Measurements from ENCODE around the gene DPP6.

DPP6 gene

GRCh38 chr7:154350892-154351291 is 298.7 kb downstream of the DPP6 start:
- no peak for DNase-seq (ENCODE audit: extremely low read depth, low read depth)
- TF ChIP-seq, protein P1, sequence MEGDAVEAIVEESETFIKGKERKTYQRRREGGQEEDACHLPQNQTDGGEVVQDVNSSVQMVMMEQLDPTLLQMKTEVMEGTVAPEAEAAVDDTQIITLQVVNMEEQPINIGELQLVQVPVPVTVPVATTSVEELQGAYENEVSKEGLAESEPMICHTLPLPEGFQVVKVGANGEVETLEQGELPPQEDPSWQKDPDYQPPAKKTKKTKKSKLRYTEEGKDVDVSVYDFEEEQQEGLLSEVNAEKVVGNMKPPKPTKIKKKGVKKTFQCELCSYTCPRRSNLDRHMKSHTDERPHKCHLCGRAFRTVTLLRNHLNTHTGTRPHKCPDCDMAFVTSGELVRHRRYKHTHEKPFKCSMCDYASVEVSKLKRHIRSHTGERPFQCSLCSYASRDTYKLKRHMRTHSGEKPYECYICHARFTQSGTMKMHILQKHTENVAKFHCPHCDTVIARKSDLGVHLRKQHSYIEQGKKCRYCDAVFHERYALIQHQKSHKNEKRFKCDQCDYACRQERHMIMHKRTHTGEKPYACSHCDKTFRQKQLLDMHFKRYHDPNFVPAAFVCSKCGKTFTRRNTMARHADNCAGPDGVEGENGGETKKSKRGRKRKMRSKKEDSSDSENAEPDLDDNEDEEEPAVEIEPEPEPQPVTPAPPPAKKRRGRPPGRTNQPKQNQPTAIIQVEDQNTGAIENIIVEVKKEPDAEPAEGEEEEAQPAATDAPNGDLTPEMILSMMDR (IDR thresholded peaks at IDR 0.05; ENCODE audit: low read depth, low read length), result no peak

- TF ChIP-seq, protein P1 (IDR thresholded peaks at IDR 0.05; ENCODE audit: low read depth, low read length), result no peak
- no peak for DNase-seq (ENCODE audit: extremely low read depth, low read depth)
These were observed 301.2 kb downstream of the DPP6 start for GRCh38 chr7:154353355-154353767.

DNA sequence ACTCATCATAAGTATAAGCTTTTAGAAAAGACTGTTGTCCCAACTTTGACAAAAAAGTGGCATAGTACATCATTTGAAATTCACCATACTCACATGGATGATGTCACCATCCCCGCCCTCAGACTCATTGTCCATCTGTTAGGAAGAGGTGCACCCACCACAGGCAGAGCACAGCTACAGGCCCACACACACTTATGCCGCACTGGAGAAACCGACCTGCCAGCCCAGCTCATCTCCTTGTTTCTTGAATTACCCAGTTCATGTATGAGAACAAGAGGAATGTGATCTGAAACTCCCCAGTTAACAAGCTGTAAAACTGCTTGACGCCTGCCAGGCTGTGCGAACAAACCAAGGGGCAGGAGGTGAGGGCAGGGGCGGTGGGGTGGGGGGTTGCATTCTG is 312.0 kb downstream of the DPP6 start:
- no peak for DNase-seq (ENCODE audit: extremely low read depth, low read depth)
- TF ChIP-seq, protein P1 (IDR thresholded peaks at IDR 0.05; ENCODE audit: low read depth, low read length), result no peak

- DNase-seq (ENCODE audit: extremely low read depth, low read depth), result no peak
- TF ChIP-seq, protein P1 (IDR thresholded peaks at IDR 0.05; ENCODE audit: low read depth, low read length), result no peak
These were observed 319.2 kb downstream of the DPP6 start for GRCh38 chr7:154371424-154371823.

DNA sequence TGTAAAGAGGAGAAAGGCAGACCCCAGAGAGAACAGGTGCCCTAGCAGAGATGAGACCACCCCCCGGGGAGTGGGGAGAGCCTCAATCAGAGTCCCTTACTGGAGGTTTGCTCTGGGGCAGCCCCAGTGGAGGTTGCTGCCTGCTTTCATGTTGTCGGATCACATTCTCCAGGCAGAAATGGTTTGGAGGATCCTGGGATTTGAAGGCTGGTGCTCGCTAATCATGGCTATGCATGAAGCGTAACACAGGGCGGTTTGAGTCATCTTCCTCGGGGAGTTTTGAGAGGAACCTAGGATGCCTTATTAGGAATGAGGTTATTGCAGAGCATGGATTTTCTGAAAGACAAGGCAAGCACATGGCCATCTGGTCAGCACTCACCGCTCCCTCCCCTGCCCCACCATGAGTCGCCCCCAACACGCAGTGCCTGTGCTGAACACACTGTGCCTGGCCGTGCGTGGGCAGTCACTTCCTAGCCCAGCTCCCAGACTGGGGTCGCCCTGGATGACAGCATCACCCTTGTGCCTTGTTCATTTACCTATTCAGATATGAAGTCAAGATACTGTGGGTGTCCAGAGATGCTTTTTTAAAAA is 319.9 kb downstream of the DPP6 start:
- DNase-seq (ENCODE audit: extremely low read depth, low read depth), result no peak
- TF ChIP-seq, protein P1 (IDR thresholded peaks at IDR 0.05; ENCODE audit: low read depth, low read length), result no peak

- TF ChIP-seq, protein P1 (IDR thresholded peaks at IDR 0.05; ENCODE audit: low read depth, low read length), result no peak
- DNase-seq (ENCODE audit: extremely low read depth, low read depth), result no peak
These were observed 321.8 kb downstream of the DPP6 start for GRCh38 chr7:154373956-154374355.

GRCh38 chr7:154375956-154376355 is 323.8 kb downstream of the DPP6 start:
- TF ChIP-seq, protein P1 (IDR thresholded peaks at IDR 0.05; ENCODE audit: low read depth, low read length), result no peak

More at GRCh38 chr7:154375956-154376355, 323.8 kb downstream of the DPP6 start:
- no peak for DNase-seq (ENCODE audit: extremely low read depth, low read depth)
